ENCODE results near the gene GADD45G. TPM values are rescaled to one million over a fixed set of nuclear protein-coding genes. Genes with fewer than 3 reads are reported as not detected.

Gene GADD45G
- total RNA-seq, 1 experiment from 2014 or later = 7.7 TPM

DNA sequence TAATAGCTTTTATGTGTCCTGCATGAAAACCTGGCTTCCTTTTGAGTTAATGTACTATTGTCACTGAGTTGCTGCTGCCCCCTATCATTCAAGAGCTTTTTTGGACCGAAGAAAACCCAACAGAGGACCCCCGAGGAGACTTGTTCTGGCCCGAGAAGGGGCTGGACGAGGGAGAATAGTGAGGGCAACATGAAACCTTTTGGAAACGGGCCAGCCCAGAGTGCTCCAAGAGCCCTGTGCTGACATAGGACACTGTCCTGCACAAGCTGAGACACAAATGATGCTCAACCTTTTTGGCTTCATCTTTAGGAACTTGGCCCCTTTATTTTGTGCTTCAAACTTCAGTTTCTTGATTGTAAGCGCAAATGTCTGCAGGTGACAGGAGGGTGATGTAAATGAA, 4.0 kb upstream of the GADD45G start:
- no peak overlapping the region for H3K4me3 Mint-ChIP-seq
- Histone ChIP-seq H3K56ac (ENCODE audit: insufficient read length, low read depth, low read length) (no peak overlapping the region), H3K27ac (ENCODE audit: insufficient read length, low read depth, low read length) (no peak overlapping the region), H3K9me3 (ENCODE audit: control insufficient read depth, low read depth, low read length) (no peaks in the 10 kb centered on the region), H3K23ac (ENCODE audit: insufficient read length, low read depth, low read length) (no peak overlapping the region), H2AK5ac (ENCODE audit: insufficient read length, low read length) (no peak overlapping the region), H2BK20ac (ENCODE audit: low read depth, low read length, poor library complexity, severe bottlenecking) (no peak overlapping the region), H2BK120ac (ENCODE audit: low read depth, low read length, poor library complexity, severe bottlenecking) (no peak overlapping the region), H3K14ac (ENCODE audit: insufficient read depth, low read length) (no peak overlapping the region; the same call in 1 of the 2 replicates), H3K9ac (ENCODE audit: extremely low read depth, insufficient read length, low read length) (no peak overlapping the region), H3K4me1 (ENCODE audit: insufficient read depth, low read length) (no peaks in the 10 kb centered on the region), H3K79me2 (ENCODE audit: insufficient read depth, low read length) (peaks cover 2% of the 10 kb centered on the region; the same call in 1 of the 2 replicates), H4K5ac (ENCODE audit: insufficient read length, low read depth, low read length) (no peak overlapping the region), H2BK5ac (ENCODE audit: insufficient read length, low read length) (no peak overlapping the region), H4K91ac (ENCODE audit: insufficient read length, low read depth, low read length) (no peak overlapping the region), H4K8ac (replicated peaks; ENCODE audit: insufficient read length, low read depth, low read length) (no peak overlapping the region), H4K20me1 (ENCODE audit: control insufficient read depth, insufficient read depth, insufficient read length) (no peaks in the 10 kb centered on the region), H3K18ac (ENCODE audit: insufficient read length, low read depth, low read length) (no peak overlapping the region), H3K23me2 (ENCODE audit: insufficient read length, low read depth, low read length, poor library complexity, severe bottlenecking) (peaks cover 16% of the 10 kb centered on the region), H3K79me1 (ENCODE audit: insufficient read depth, low read depth, low read length, poor library complexity, severe bottlenecking) (no peaks in the 10 kb centered on the region), H2BK12ac (ENCODE audit: insufficient read length, low read depth, low read length) (no peak overlapping the region), H2AFZ (ENCODE audit: low read length) (no peak overlapping the region), H3K27me3 (ENCODE audit: insufficient read depth, low read length) (no peaks in the 10 kb centered on the region), H3K4me2 (ENCODE audit: insufficient read depth, insufficient read length, low read length) (no peak overlapping the region), H3T11ph (ENCODE audit: low read length) (no peak overlapping the region), H2BK15ac (ENCODE audit: low read depth, low read length) (no peak overlapping the region), H3K4ac (ENCODE audit: low read depth, low read length) (no peak overlapping the region)
- TF ChIP-seq, protein P1, sequence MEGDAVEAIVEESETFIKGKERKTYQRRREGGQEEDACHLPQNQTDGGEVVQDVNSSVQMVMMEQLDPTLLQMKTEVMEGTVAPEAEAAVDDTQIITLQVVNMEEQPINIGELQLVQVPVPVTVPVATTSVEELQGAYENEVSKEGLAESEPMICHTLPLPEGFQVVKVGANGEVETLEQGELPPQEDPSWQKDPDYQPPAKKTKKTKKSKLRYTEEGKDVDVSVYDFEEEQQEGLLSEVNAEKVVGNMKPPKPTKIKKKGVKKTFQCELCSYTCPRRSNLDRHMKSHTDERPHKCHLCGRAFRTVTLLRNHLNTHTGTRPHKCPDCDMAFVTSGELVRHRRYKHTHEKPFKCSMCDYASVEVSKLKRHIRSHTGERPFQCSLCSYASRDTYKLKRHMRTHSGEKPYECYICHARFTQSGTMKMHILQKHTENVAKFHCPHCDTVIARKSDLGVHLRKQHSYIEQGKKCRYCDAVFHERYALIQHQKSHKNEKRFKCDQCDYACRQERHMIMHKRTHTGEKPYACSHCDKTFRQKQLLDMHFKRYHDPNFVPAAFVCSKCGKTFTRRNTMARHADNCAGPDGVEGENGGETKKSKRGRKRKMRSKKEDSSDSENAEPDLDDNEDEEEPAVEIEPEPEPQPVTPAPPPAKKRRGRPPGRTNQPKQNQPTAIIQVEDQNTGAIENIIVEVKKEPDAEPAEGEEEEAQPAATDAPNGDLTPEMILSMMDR (conservative IDR thresholded peaks at IDR 0.05) = no peak
- WGBS (ENCODE audit: extremely low coverage, insufficient read length, low lambda C conversion rate) = no CpG with 5 or more reads among the region's 6 CpGs
- H3K4me1 Mint-ChIP-seq = peaks cover 11 to 17% of the 10 kb centered on the region in 2 experiments
- peak; percentile 15 for DNase-seq
- peaks cover 0 to 10% (median 0%) of the 10 kb centered on the region in 3 experiments; a peak in 3 of 7 replicates for H3K36me3 Mint-ChIP-seq (ENCODE audit: insufficient read depth in 1 of 3, low read depth in 3 of 3)
- H3K9me3 Mint-ChIP-seq = no peaks in the 10 kb centered on the region
- H3K27me3 Mint-ChIP-seq (ENCODE audit: low read depth) = peaks cover 32% of the 10 kb centered on the region
- peak overlapping the region in 1 of 3 experiments; percentile 67; a peak in 1 of 7 replicates for H3K27ac Mint-ChIP-seq
